ENCODE measurements around the gene HES4.

HES4 gene

DNA sequence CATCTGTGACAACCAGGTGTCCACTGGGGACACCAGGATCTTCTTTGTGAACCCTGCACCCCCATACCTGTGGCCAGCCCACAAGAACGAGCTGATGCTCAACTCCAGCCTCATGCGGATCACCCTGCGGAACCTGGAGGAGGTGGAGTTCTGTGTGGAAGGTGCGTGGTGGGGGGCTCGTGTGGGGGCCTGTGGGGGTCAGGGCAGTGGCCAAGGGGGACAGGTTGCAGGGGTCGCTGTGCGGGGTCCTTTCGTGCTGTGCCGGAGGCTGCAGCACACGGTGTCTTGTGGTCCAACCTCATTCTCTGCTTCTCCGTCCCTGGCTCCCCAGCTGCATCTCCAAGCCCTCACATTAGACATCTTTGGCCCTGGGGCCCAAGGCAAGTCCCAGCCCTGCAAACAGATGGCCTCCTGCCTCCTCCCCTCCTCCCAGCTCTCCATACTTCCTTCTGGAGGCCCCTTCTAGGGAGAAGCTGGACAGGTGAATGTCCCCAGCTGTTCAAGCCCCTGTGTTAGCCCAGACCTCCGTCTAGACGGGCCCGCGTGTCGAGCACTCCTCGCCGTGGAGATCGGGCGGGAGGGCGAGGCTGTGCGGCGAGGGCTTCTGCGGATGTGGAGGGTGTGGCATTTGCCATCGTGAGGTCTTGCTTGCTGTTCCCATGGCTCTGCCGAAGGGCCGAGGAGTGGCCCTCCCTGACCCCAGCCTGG lies 22.6 kb upstream of the HES4 start (continued):
- TF ChIP-seq, protein P1, sequence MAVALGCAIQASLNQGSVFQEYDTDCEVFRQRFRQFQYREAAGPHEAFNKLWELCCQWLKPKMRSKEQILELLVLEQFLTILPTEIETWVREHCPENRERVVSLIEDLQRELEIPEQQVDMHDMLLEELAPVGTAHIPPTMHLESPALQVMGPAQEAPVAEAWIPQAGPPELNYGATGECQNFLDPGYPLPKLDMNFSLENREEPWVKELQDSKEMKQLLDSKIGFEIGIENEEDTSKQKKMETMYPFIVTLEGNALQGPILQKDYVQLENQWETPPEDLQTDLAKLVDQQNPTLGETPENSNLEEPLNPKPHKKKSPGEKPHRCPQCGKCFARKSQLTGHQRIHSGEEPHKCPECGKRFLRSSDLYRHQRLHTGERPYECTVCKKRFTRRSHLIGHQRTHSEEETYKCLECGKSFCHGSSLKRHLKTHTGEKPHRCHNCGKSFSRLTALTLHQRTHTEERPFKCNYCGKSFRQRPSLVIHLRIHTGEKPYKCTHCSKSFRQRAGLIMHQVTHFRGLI (tag by site-specific recombination; IDR thresholded peaks at IDR 0.05), result no peak
- TF ChIP-seq ZNF214 (tag by site-specific recombination; IDR thresholded peaks at IDR 0.05; ENCODE audit: borderline replicate concordance), result no peak

DNA sequence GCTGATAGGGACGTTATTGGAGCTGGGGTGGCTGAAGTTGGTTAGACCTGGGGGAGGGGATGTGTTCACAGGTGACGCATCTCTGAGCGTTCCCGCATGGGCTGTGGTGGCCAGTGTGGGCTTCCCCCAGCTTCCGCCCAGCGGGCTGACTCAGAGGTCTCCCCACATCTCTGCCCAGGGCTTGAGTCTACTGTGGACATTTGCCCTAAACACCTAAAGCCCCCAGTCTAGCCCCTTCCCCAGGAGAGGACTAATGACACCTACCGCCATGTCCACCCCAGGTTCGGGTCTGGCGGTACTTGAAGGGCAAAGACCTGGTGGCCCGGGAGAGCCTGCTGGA lies 22.0 kb upstream of the HES4 start:
- Histone ChIP-seq H3K36me3 (ENCODE audit: control insufficient read depth in 2 of 2, insufficient read depth in 1 of 2, low read length in 2 of 2) (peaks cover 0 to 39% of the 10 kb centered on the region in 2 experiments; a peak in 1 of 3 replicates), H3K4me3 (ENCODE audit: low read depth, low read length) (no peak overlapping the region), H3K27ac (ENCODE audit: extremely low read depth, low read depth, low read length) (no peak overlapping the region), H3K4me1 (ENCODE audit: control insufficient read depth, insufficient read depth, low read length) (peaks cover 3% of the 10 kb centered on the region; the same call in 1 of the 2 replicates), H3K9me3 (ENCODE audit: control insufficient read depth, insufficient read depth, low read depth, low read length) (no peaks in the 10 kb centered on the region)
- ChIA-PET CTCF (interaction anchor here (0.6 to 2.4 kb wide), 5 partner anchors 19 to 80 kb away, joined by 4 to 8 read pairs (median 4); no protein-coding TSS in a partner anchor), POLR2A (interaction anchor here (0.7 to 5.6 kb wide), 3 partner anchors 18 to 37 kb away, joined by 3 to 44 read pairs (median 11); partner anchors contain the start of gene HES4)
- TF ChIP-seq ZNF169 (tag by site-specific recombination; IDR thresholded peaks at IDR 0.05) (no peak), SETDB1 (IDR thresholded peaks at IDR 0.05; ENCODE audit: insufficient read length, low read length) (no peak), ZNF654 (tag by site-specific recombination; IDR thresholded peaks at IDR 0.05; ENCODE audit: low read depth) (no peak), ZNF24 (tag by site-specific recombination; IDR thresholded peaks at IDR 0.05) (no peak), ZNF561 (tag by site-specific recombination; IDR thresholded peaks at IDR 0.05; ENCODE audit: borderline replicate concordance) (no peak), SP7 (tag by site-specific recombination; IDR thresholded peaks at IDR 0.05) (no peak), ZNF658 (tag by site-specific recombination; IDR thresholded peaks at IDR 0.05) (no peak), YY2 (tag by site-specific recombination; IDR thresholded peaks at IDR 0.05) (no peak), ZNF2 (tag by site-specific recombination; IDR thresholded peaks at IDR 0.05) (no peak), HOXC10 (CRISPR knock-in tag; IDR thresholded peaks at IDR 0.05) (no peak), ZFP37 (tag by site-specific recombination; IDR thresholded peaks at IDR 0.05) (no peak), ZNF174 (tag by site-specific recombination; IDR thresholded peaks at IDR 0.05) (no peak), ZXDB (tag by site-specific recombination; IDR thresholded peaks at IDR 0.05) (no peak), ZNF660 (tag by site-specific recombination; IDR thresholded peaks at IDR 0.05) (no peak)
- TF ChIP-seq, protein P2, sequence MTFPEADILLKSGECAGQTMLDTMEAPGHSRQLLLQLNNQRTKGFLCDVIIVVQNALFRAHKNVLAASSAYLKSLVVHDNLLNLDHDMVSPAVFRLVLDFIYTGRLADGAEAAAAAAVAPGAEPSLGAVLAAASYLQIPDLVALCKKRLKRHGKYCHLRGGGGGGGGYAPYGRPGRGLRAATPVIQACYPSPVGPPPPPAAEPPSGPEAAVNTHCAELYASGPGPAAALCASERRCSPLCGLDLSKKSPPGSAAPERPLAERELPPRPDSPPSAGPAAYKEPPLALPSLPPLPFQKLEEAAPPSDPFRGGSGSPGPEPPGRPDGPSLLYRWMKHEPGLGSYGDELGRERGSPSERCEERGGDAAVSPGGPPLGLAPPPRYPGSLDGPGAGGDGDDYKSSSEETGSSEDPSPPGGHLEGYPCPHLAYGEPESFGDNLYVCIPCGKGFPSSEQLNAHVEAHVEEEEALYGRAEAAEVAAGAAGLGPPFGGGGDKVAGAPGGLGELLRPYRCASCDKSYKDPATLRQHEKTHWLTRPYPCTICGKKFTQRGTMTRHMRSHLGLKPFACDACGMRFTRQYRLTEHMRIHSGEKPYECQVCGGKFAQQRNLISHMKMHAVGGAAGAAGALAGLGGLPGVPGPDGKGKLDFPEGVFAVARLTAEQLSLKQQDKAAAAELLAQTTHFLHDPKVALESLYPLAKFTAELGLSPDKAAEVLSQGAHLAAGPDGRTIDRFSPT (tag by site-specific recombination; IDR thresholded peaks at IDR 0.05), result no peak
- TF ChIP-seq, protein P3, sequence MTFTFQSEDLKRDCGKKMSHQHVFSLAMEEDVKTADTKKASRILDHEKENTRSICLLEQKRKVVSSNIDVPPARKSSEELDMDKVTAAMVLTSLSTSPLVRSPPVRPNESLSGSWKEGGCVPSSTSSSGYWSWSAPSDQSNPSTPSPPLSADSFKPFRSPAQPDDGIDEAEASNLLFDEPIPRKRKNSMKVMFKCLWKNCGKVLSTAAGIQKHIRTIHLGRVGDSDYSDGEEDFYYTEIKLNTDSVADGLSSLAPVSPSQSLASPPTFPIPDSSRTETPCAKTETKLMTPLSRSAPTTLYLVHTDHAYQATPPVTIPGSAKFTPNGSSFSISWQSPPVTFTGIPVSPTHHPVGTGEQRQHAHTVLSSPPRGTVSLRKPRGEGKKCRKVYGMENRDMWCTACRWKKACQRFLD (tag by site-specific recombination; IDR thresholded peaks at IDR 0.05), result no peak
- TF ChIP-seq, protein P4, sequence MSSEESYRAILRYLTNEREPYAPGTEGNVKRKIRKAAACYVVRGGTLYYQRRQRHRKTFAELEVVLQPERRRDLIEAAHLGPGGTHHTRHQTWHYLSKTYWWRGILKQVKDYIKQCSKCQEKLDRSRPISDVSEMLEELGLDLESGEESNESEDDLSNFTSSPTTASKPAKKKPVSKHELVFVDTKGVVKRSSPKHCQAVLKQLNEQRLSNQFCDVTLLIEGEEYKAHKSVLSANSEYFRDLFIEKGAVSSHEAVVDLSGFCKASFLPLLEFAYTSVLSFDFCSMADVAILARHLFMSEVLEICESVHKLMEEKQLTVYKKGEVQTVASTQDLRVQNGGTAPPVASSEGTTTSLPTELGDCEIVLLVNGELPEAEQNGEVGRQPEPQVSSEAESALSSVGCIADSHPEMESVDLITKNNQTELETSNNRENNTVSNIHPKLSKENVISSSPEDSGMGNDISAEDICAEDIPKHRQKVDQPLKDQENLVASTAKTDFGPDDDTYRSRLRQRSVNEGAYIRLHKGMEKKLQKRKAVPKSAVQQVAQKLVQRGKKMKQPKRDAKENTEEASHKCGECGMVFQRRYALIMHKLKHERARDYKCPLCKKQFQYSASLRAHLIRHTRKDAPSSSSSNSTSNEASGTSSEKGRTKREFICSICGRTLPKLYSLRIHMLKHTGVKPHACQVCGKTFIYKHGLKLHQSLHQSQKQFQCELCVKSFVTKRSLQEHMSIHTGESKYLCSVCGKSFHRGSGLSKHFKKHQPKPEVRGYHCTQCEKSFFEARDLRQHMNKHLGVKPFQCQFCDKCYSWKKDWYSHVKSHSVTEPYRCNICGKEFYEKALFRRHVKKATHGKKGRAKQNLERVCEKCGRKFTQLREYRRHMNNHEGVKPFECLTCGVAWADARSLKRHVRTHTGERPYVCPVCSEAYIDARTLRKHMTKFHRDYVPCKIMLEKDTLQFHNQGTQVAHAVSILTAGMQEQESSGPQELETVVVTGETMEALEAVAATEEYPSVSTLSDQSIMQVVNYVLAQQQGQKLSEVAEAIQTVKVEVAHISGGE (tag by site-specific recombination; conservative IDR thresholded peaks at IDR 0.05; ENCODE audit: low read depth), result no peak

Measured in HEK293 (cell line).